C4-2B (cell line): ENCODE results near the gene KLHL8.

Source experiments
- ZFX ChIP-seq: fragments of 450-650 bp; IDR thresholded peaks from 2 replicates; pipeline ENCODE4 v1.6.1; 2017
- TF ChIP-seq, protein P1 (sequence below): fragments of 450-650 bp; conservative IDR thresholded peaks from 2 replicates; pipeline ENCODE4 v1.5.1; 2017; ENCODE audit warnings: mild to moderate bottlenecking

GRCh38 chr4:87120411-87121162, 99.8 kb downstream of the KLHL8 start:
- TF ChIP-seq, protein P1, sequence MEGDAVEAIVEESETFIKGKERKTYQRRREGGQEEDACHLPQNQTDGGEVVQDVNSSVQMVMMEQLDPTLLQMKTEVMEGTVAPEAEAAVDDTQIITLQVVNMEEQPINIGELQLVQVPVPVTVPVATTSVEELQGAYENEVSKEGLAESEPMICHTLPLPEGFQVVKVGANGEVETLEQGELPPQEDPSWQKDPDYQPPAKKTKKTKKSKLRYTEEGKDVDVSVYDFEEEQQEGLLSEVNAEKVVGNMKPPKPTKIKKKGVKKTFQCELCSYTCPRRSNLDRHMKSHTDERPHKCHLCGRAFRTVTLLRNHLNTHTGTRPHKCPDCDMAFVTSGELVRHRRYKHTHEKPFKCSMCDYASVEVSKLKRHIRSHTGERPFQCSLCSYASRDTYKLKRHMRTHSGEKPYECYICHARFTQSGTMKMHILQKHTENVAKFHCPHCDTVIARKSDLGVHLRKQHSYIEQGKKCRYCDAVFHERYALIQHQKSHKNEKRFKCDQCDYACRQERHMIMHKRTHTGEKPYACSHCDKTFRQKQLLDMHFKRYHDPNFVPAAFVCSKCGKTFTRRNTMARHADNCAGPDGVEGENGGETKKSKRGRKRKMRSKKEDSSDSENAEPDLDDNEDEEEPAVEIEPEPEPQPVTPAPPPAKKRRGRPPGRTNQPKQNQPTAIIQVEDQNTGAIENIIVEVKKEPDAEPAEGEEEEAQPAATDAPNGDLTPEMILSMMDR, result no peak
- TF ChIP-seq ZFX, result no peak
